Colonic mucosa (tissue), 4 donors: Measurements from ENCODE around the gene PCNX1. TPM values are rescaled to one million over a fixed set of nuclear protein-coding genes. Genes with fewer than 3 reads are reported as not detected.

Experiments
- DNase-seq: peaks from one replicate; pipeline ENCODE4 v3.0.0-alpha.2; 2020
- H3K27ac ChIP-seq: fragments of 200-600 bp; one replicate; pipeline ENCODE4 v1.8.0; 2021
- H3K27me3 ChIP-seq: fragments of 200-600 bp; one replicate; pipeline ENCODE4 v1.8.0; 2021
- H3K36me3 ChIP-seq: fragments of 200-600 bp; one replicate; pipeline ENCODE4 v1.8.0; 2021
- H3K4me1 ChIP-seq: fragments of 200-600 bp; one replicate; pipeline ENCODE4 v1.8.0; 2021; ENCODE audit warnings: mild to moderate bottlenecking
- H3K4me3 ChIP-seq: fragments of 200-600 bp; one replicate; pipeline ENCODE4 v1.8.0; 2021
- H3K9ac ChIP-seq, 2 donors: one replicate each; pipeline ENCODE4 v1.7.0; 2013; ENCODE audit warnings: control low read depth in 2 of 2, low read depth in 2 of 2, low read length in 2 of 2
- H3K9me3 ChIP-seq: fragments of 200-600 bp; one replicate; pipeline ENCODE4 v1.8.0; 2021
- intact Hi-C: fragments of 100-400 bp; cut with DNase I; formaldehyde crosslinking; loops from one replicate; pipeline ENCODE4 v1.14.1; 2022
- total RNA-seq, 2 donors: library from RNA; stranded (reverse); fragmentation: NEBNext Ultra II Directional in 1 of 2; extraction: Animal tissue kit (Norgen Biotek cat#: 25700) in 1 of 2; gene quantifications; one replicate each; pipeline ENCODE4 v1.2.1, GENCODE V29; 2021
- TF ChIP-seq, protein P1 (sequence below): fragments of 200-600 bp; IDR thresholded peaks from one replicate; pipeline ENCODE4 v1.8.0; 2022; ENCODE audit warnings: antibody characterized with exemption, mild to moderate bottlenecking
- donor health status: healthy.
- donor health status: DM: no; HTN: no; CAD: no.
- donor health status: DM: no; HTN: no; CAD: no.

Gene PCNX1
- total RNA-seq, 2 donors from 2014 or later: 18.1 to 26.7 TPM

DNA sequence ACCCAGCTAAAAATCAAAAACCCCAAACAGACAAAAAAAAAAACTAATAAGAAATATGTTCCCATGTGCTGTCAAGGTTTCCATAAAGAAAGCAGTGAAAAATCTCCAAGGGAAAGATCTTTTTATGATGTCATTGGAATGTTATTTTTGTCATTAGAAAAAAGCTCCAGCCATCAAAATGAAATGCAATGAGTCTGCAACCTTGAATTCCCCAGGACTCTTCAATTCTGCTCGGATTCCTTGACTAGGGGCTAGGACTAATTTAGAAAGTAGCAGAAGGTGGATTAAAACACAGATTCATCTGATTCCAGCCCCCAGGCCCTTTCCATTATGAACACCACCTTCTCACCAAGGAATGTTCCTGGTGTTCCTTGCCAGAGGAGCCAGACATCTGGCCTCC, 6.0 kb upstream of the PCNX1 start:
- no peaks in the 10 kb centered on the region for H3K4me1 ChIP-seq
- TF ChIP-seq, protein P1, sequence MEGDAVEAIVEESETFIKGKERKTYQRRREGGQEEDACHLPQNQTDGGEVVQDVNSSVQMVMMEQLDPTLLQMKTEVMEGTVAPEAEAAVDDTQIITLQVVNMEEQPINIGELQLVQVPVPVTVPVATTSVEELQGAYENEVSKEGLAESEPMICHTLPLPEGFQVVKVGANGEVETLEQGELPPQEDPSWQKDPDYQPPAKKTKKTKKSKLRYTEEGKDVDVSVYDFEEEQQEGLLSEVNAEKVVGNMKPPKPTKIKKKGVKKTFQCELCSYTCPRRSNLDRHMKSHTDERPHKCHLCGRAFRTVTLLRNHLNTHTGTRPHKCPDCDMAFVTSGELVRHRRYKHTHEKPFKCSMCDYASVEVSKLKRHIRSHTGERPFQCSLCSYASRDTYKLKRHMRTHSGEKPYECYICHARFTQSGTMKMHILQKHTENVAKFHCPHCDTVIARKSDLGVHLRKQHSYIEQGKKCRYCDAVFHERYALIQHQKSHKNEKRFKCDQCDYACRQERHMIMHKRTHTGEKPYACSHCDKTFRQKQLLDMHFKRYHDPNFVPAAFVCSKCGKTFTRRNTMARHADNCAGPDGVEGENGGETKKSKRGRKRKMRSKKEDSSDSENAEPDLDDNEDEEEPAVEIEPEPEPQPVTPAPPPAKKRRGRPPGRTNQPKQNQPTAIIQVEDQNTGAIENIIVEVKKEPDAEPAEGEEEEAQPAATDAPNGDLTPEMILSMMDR: no peak
- intact Hi-C loops: loop anchor here (10.0 kb wide), 1 partner anchor 76 kb away; no protein-coding TSS in a partner anchor
- no peak overlapping the region for H3K4me3 ChIP-seq
- no peaks in the 10 kb centered on the region for H3K36me3 ChIP-seq
- H3K27me3 ChIP-seq: no peaks in the 10 kb centered on the region
- no peak overlapping the region for H3K27ac ChIP-seq
- no peak for DNase-seq
- no peak overlapping the region for H3K9ac ChIP-seq
- H3K9me3 ChIP-seq: no peaks in the 10 kb centered on the region

DNA sequence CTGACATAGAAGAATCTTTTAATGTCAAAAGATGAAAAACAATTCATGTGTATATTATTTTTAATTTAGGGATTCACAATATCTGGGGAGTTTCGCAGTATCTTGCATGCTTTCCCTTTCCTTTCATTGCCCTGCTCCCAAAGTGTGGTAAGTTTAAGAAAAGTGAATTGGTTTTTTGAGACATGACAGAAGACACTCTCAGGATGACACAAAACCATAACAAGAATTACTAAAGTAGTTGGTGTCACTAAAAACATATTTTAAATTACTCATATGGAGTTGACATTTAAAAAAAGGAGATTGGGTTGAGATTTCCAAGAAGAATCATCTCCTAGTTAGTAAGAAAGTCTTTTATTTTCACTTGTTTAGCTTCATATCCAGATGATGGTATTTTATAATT, 5.1 kb upstream of the PCNX1 start:
- Histone ChIP-seq H3K27me3 (no peaks in the 10 kb centered on the region), H3K27ac (no peak overlapping the region), H3K4me1 (no peaks in the 10 kb centered on the region), H3K9ac (no peak overlapping the region), H3K36me3 (no peaks in the 10 kb centered on the region), H3K9me3 (no peaks in the 10 kb centered on the region), H3K4me3 (no peak overlapping the region)
- TF ChIP-seq, protein P1: no peak
- intact Hi-C loops: loop anchor here (10.0 kb wide), 1 partner anchor 77 kb away; no protein-coding TSS in a partner anchor
- DNase-seq: no peak

DNA sequence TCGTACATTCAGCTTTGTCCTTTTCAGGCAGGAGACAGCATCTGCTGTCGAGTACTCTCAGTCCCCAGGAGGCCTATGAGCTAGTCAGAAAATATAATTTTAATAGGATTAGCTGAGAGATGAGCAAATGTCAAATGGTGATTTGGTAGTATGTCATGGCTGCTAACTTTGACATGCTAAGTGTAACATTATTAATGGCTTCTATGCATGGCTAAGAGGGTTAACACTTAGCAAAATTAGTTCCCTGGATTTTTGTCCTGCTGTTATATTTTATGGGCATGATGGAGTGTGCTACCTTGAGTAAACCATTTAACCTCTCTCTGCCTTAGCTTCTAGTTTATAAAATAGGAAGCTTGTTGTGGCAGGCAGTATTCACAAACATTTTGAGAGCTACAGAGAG, 2.9 kb upstream of the PCNX1 start:
- no peak for DNase-seq
- H3K9me3 ChIP-seq: no peaks in the 10 kb centered on the region
- no peaks in the 10 kb centered on the region for H3K27me3 ChIP-seq
- H3K9ac ChIP-seq: no peak overlapping the region
- no peak overlapping the region for H3K4me3 ChIP-seq
- H3K27ac ChIP-seq: no peak overlapping the region
- no peaks in the 10 kb centered on the region for H3K4me1 ChIP-seq
- TF ChIP-seq, protein P1: no peak
- intact Hi-C loops: loop anchor here (10.0 kb wide), 1 partner anchor 80 kb away; no protein-coding TSS in a partner anchor
- no peaks in the 10 kb centered on the region for H3K36me3 ChIP-seq

DNA sequence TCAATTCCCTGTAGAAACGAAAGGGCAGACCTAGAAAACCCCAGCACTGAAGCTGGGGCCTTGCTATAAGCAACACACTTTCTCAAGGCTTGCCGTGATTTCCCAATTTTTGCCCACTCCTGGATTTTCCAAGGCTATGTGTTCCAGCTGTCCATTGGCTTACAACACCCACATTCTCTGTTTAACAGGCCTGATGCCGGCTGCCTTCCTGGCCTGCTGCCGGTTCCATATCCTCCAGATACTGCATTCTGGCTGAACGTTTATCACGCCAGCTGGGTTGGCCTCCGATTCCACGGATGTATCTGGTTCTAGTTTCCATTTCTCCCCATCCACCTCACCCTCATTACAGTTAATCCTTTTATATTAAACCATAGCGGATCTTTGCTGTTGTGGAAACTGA, 2.0 kb upstream of the PCNX1 start:
- no peaks in the 10 kb centered on the region for H3K36me3 ChIP-seq
- peak overlapping the region; percentile 45 for H3K27ac ChIP-seq
- H3K9ac ChIP-seq: no peak overlapping the region
- no peaks in the 10 kb centered on the region for H3K9me3 ChIP-seq
- DNase-seq: peak; percentile 24
- TF ChIP-seq, protein P1: no peak
- no peaks in the 10 kb centered on the region for H3K27me3 ChIP-seq
- intact Hi-C loops: loop anchor here (5.0 to 10.0 kb wide), 2 partner anchors 67 to 80 kb away; no protein-coding TSS in a partner anchor
- H3K4me3 ChIP-seq: no peak overlapping the region
- peaks cover under 1% of the 10 kb centered on the region for H3K4me1 ChIP-seq

DNA sequence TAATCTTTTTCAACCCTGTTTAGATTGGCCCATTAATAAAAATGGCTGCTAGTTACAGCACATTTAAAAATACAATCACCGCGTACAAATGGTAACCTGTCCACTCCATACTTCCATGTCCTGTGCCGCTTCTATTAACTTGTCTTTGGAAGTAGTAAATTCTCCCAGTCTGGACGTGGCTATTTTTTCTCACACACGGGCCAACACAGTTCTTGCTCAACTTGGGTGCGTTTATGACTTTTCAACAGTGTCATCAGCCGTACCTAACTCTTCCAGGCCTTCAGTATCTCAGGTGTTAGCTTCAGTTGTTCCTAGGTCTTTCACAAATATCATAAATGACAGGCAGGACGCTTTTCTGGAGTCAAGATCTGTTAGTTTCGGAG, 475 bp upstream of the PCNX1 start:
- Histone ChIP-seq H3K4me3 (peak overlapping the region; percentile 86), H3K27ac (peak overlapping the region; percentile 94), H3K9me3 (no peaks in the 10 kb centered on the region), H3K36me3 (no peaks in the 10 kb centered on the region), H3K9ac (peak overlapping the region; percentile 78 to 98), H3K27me3 (no peaks in the 10 kb centered on the region), H3K4me1 (peaks cover 4% of the 10 kb centered on the region)
- no peak for DNase-seq
- intact Hi-C loops: loop anchor here (5.0 to 10.0 kb wide), 2 partner anchors 66 to 82 kb away; no protein-coding TSS in a partner anchor
- TF ChIP-seq, protein P1: no peak
